Prostate gland (tissue), 2 donors: ENCODE results near the gene LAGE3. TPM values are rescaled to one million over a fixed set of nuclear protein-coding genes. Genes with fewer than 3 reads are reported as not detected.

Experiments used
- DNase-seq: peaks from one replicate; pipeline ENCODE4 v3.0.0-alpha.2; 2019; ENCODE audit warnings: low spot score
- H3K27ac ChIP-seq, 2 donors: fragments of 200-600 bp; sonication (generic); 2 replicates each; pipeline ENCODE4 v1.5.1; 2017 to 2019
- H3K27me3 ChIP-seq: fragments of 200-600 bp; sonication (generic); replicated peaks from 2 replicates; pipeline ENCODE4 v1.5.1; 2019; ENCODE audit not compliant: insufficient read depth
- H3K36me3 ChIP-seq, 2 donors: fragments of 200-600 bp; sonication (generic); 1 replicate in 1 of 2; 2 replicates in 1 of 2; pipeline versions ENCODE4 v1.5.1 to v1.8.1; 2017 to 2019
- H3K4me1 ChIP-seq: fragments of 200-600 bp; sonication (generic); replicated peaks from 2 replicates; pipeline ENCODE4 v1.5.1; 2019
- H3K4me3 ChIP-seq, 2 donors: fragments of 200-600 bp; sonication (generic); 2 replicates each; pipeline ENCODE4 v1.5.1; 2017 to 2019
- H3K9me3 ChIP-seq: fragments of 200-600 bp; sonication (generic); 2 replicates; pipeline ENCODE4 v1.5.1; 2017
- POLR2A ChIP-seq: fragments of 450-650 bp; IDR thresholded peaks from one replicate; pipeline ENCODE4 v1.6.1; 2016; ENCODE audit warnings: antibody characterized with exemption, mild to moderate bottlenecking
- POLR2AphosphoS5 ChIP-seq: sonication (generic); formaldehyde crosslinking; IDR thresholded peaks from one replicate; pipeline ENCODE4 v1.6.1; 2017; ENCODE audit warnings: antibody characterized with exemption
- WGBS: methylation state at CpG from one replicate; pipeline ENCODE4 v1.1.5; 2018; 5-methylcytosine and 5-hydroxymethylcytosine counted together
- intact Hi-C: fragments of 100-400 bp; cut with DNase I; formaldehyde crosslinking; loops from one replicate; pipeline ENCODE4 v1.14.2; 2022
- total RNA-seq, 2 donors: library from RNA; depleted of rRNA; stranded (reverse); fragments of >200 nt; gene quantifications; one replicate each; pipeline ENCODE4 v1.1.0, GENCODE V29; 2016
- TF ChIP-seq, protein P1 (sequence below), 4 experiments: fragments of 200-600 bp in 2 of 4; fragments of 450-650 bp in 2 of 4; sonication (generic) in 2 of 4; IDR thresholded peaks; 1 replicate in 3 of 4; 2 replicates in 1 of 4; pipeline ENCODE4 v1.5.1; 2016 to 2019; ENCODE audit warnings: antibody characterized with exemption in 4 of 4, mild to moderate bottlenecking in 2 of 4, moderate library complexity in 2 of 4

LAGE3 gene
- total RNA-seq, 2 donors from 2014 or later: 39.1 to 44.2 TPM

DNA sequence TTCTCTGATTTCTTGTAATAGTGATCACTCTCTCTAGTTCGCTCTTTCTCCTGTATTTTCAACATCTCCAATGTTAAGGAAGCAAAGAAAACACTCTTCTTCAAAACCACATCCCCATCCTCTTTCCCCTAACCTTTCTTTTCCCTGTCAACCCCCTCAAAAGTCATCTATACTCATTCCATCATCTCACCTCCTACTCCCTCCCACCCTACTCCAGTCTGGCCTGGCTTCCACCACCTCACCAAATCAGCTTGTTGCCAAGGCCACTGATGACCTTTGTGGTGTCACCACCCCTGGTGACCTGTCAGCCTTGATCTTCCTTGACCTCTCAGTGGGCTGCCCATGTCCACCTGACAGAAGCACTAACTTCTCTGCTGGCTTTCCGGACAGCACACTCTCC is 34.6 kb upstream of the LAGE3 start:
- Histone ChIP-seq H3K27me3 (no peaks in the 10 kb centered on the region), H3K27ac (no peak overlapping the region), H3K4me1 (no peaks in the 10 kb centered on the region), H3K36me3 (no peaks in the 10 kb centered on the region), H3K4me3 (no peak overlapping the region), H3K9me3 (no peaks in the 10 kb centered on the region)
- no peak for DNase-seq
- intact Hi-C loops: no loop called here
- WGBS: 95% methylated on average over 2 of the region's 2 CpGs
- TF ChIP-seq, protein P1, sequence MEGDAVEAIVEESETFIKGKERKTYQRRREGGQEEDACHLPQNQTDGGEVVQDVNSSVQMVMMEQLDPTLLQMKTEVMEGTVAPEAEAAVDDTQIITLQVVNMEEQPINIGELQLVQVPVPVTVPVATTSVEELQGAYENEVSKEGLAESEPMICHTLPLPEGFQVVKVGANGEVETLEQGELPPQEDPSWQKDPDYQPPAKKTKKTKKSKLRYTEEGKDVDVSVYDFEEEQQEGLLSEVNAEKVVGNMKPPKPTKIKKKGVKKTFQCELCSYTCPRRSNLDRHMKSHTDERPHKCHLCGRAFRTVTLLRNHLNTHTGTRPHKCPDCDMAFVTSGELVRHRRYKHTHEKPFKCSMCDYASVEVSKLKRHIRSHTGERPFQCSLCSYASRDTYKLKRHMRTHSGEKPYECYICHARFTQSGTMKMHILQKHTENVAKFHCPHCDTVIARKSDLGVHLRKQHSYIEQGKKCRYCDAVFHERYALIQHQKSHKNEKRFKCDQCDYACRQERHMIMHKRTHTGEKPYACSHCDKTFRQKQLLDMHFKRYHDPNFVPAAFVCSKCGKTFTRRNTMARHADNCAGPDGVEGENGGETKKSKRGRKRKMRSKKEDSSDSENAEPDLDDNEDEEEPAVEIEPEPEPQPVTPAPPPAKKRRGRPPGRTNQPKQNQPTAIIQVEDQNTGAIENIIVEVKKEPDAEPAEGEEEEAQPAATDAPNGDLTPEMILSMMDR (IDR thresholded peaks at IDR 0.05): no peak
- TF ChIP-seq POLR2A (no peak), POLR2AphosphoS5 (no peak)

DNA sequence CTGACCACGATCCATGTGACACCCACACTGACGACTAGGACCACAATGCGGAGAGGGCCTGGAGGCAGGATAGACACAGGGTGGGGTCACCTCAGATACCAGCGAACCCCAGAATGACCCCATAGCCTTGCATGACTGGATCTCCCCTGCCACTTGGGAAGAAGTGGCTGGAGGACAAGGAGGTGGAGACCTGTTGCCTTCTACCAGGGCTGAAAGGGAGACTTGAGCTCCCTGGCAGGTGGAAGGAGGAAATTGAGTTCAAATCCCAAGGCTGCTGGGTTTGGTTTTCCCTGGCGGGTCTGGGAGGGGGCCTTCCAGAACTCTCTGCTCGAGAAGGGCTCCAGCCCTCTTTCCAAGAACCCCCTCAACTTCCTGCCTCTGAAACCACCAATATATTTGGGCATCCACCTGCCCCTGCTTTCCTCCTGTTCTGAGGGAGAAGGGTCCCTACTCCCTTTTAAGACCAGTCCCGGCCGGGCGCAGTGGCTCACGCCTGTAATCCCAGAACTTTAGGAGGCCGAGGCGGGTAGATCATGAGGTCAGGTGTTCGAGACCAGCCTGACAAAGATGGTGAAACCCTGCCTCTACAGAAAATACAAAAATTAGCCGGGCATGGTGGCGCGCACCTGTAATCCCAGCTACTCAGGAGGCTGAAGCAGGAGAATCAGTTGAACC is 33.9 kb upstream of the LAGE3 start:
- intact Hi-C loops: no loop called here
- TF ChIP-seq, protein P1 (IDR thresholded peaks at IDR 0.05): no peak
- TF ChIP-seq POLR2AphosphoS5: no peak
- no peak for TF ChIP-seq POLR2A
- no peak overlapping the region for H3K27ac ChIP-seq
- DNase-seq: no peak
- H3K4me3 ChIP-seq: no peak overlapping the region
- H3K4me1 ChIP-seq: no peaks in the 10 kb centered on the region
- no peaks in the 10 kb centered on the region for H3K36me3 ChIP-seq
- no peaks in the 10 kb centered on the region for H3K27me3 ChIP-seq
- no peaks in the 10 kb centered on the region for H3K9me3 ChIP-seq
- 94% methylated on average over 8 of the region's 16 CpGs for WGBS

DNA sequence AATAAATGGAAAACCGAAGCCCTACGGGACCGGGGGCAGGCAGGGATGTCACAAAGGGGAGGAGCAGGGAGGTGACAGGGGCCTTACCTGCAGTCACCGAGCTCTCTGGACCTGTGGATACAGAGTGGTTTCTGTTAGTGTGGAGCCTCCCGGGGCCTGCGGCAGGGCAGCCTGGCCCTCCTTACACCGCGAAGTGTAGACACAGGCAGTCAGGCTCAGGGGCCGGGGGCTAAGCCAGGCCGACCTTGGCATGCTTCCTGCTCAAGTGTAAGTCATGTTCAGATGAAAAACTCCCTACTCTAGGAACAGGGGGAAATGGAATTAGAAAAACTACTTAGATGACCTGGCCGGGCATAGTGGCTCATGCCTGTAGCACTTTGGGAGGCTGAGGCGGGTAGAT is 32.7 kb upstream of the LAGE3 start:
- H3K27ac ChIP-seq: no peak overlapping the region
- DNase-seq: no peak
- no peak overlapping the region for H3K4me3 ChIP-seq

DNA sequence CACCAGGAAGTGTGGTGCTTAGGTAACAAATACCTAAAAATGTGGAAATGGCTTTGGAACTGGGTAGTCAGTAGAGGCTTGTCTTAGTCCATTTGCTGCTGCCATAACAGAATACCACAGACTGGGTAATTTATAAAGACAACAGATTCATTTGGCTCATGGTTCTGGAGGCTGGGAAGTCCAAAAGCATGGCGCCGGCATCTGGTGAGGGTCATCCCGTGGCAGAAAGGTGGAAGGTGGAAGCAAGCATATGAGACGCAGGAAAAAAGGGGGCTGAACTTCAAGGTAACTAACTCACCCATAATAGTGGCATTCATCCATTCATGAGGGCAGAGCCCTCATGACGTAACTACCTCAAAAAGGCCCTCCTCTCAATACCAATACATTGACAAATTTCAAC is 30.4 kb upstream of the LAGE3 start:
- Histone ChIP-seq H3K27ac (no peak overlapping the region), H3K4me1 (no peaks in the 10 kb centered on the region), H3K4me3 (no peak overlapping the region), H3K36me3 (no peaks in the 10 kb centered on the region), H3K9me3 (no peaks in the 10 kb centered on the region), H3K27me3 (no peaks in the 10 kb centered on the region)
- TF ChIP-seq POLR2AphosphoS5: no peak
- WGBS: 95% methylated on average over 5 of the region's 5 CpGs
- no peak for DNase-seq
- intact Hi-C loops: no loop called here

More for the DNA sequence above, 32.7 kb upstream of the LAGE3 start:
- WGBS: 68% methylated on average over 9 of the region's 12 CpGs
- Histone ChIP-seq H3K27me3 (no peaks in the 10 kb centered on the region), H3K9me3 (no peaks in the 10 kb centered on the region), H3K4me1 (no peaks in the 10 kb centered on the region), H3K36me3 (no peaks in the 10 kb centered on the region)
- TF ChIP-seq, protein P1 (IDR thresholded peaks at IDR 0.05): no peak
- no peak for TF ChIP-seq POLR2A
- no peak for TF ChIP-seq POLR2AphosphoS5
- intact Hi-C loops: no loop called here

DNA sequence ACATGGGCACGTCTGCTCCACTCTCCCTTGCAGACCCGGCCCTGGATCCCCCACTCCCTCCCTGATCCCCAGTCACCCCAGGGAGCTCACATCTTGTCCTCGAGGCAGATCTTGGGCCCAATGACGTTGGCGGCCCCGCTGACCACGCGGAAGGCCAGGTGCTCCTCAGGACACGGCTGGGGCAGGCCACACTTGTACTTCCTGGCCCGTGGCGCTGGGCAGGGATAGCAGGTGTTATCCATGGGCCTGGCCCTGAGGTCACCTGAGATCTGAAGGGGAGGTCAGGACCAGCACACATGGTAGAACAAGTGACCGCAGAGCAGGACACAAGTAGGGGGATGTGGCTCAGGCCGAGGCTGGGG is 29.3 kb upstream of the LAGE3 start:
- Histone ChIP-seq H3K27ac (no peak overlapping the region), H3K27me3 (no peaks in the 10 kb centered on the region), H3K4me3 (no peak overlapping the region), H3K4me1 (no peaks in the 10 kb centered on the region), H3K9me3 (no peaks in the 10 kb centered on the region), H3K36me3 (no peaks in the 10 kb centered on the region)
- no peak for TF ChIP-seq POLR2A
- DNase-seq: no peak
- WGBS: 80% methylated on average over 5 of the region's 13 CpGs
- intact Hi-C loops: no loop called here

DNA sequence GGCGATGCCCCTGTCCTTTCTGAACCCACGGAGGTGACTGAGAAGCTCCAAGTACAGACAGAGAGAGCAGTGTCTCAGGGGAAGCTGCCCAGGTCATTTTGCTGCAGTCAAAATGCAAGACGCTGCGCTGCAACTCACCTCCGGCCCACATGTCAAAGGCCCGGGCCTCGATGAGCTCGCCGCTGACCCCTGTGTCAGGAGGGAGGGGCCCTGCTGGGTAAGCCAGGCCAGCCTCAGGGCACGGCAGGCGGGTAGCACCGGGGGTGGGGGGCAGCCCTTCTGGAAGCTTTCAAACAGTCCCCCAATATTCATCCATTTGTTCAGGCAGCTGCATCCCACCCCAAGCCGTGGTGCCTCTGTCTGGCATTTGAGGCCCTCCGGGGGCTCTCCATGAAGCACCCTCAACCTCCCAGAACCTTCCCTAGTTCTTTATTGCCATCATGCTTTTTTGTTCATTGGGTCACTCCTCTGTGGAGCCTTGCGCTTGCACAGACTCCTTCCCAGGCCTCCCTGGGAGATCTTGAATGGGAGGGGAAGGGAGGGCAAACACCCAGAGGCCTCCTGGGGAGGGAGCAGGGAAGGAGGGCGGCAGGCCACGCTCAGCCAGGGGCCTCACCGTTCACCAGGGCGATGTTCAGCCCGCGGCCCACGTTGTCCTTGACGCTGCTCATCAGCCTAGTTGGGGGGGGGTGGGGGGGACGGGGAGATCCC is 28.7 kb upstream of the LAGE3 start:
- no peak for DNase-seq
- Histone ChIP-seq H3K4me3 (no peak overlapping the region), H3K4me1 (no peaks in the 10 kb centered on the region), H3K36me3 (no peaks in the 10 kb centered on the region), H3K27me3 (no peaks in the 10 kb centered on the region), H3K9me3 (no peaks in the 10 kb centered on the region), H3K27ac (no peak overlapping the region)
- TF ChIP-seq POLR2AphosphoS5 (no peak), POLR2A (no peak)
- TF ChIP-seq, protein P1 (IDR thresholded peaks at IDR 0.05): no peak
- 77% methylated on average over 14 of the region's 24 CpGs for WGBS
- intact Hi-C loops: no loop called here
